D721Med (cell line): Measurements from ENCODE around the gene TREML2.

ENCODE experiments used
- DNase-seq: peaks from one replicate; pipeline ENCODE4 v3.0.0; 2011; ENCODE audit warnings: low spot score; ENCODE audit not compliant: insufficient read length
- FAIRE-seq: peaks from 2 replicates; lab custom pipeline; 2011; peaks lifted over from hg19 to GRCh38; lab: Jason Lieb, UNC
- TF ChIP-seq, protein P1 (sequence below): IDR thresholded peaks from 2 replicates; pipeline ENCODE4 v1.5.1; 2012; ENCODE audit warnings: mild to moderate bottlenecking, control low read depth; ENCODE audit not compliant: insufficient read depth; ENCODE audit errors: missing control alignments

The TREML2 gene

DNA sequence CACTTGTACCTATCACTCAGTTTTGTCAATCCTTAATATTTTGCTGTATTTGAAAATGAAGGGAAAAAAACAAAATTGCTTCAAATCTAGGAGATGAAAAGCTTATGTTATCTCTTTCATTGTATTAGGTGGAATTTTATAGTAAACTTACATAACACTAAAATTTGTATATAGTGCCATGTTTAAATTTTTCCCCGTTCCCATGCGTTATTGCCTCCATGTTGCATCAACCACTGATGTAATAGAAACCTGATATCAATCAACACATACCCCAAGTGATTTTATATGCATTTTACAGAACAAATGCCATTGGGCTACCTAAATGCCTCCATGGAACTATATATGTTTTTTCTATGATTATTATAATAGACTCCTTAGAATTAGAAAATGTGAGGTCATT, 23.3 kb downstream of the TREML2 start:
- no peak for DNase-seq
- TF ChIP-seq, protein P1, sequence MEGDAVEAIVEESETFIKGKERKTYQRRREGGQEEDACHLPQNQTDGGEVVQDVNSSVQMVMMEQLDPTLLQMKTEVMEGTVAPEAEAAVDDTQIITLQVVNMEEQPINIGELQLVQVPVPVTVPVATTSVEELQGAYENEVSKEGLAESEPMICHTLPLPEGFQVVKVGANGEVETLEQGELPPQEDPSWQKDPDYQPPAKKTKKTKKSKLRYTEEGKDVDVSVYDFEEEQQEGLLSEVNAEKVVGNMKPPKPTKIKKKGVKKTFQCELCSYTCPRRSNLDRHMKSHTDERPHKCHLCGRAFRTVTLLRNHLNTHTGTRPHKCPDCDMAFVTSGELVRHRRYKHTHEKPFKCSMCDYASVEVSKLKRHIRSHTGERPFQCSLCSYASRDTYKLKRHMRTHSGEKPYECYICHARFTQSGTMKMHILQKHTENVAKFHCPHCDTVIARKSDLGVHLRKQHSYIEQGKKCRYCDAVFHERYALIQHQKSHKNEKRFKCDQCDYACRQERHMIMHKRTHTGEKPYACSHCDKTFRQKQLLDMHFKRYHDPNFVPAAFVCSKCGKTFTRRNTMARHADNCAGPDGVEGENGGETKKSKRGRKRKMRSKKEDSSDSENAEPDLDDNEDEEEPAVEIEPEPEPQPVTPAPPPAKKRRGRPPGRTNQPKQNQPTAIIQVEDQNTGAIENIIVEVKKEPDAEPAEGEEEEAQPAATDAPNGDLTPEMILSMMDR: no peak
- FAIRE-seq: no peak

DNA sequence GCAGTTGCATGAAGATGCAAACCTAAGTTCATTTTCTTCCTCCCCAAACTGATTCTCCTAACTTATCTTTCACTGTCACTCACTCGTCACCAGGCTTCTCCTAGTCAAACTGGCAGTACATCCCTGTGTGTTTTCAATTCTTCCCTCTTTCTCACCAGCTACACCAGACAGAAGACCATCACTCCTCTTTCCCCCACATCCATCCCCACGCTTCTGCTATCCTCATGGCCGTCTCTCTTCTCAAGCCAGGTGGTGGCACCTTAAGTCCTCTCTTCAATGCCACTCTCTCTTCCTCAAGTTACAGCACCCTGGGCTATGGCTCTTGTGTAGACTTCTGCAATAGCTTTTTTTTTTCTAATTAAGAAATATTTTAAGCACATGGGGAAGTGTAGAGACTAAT, 23.7 kb downstream of the TREML2 start:
- DNase-seq (no peak), FAIRE-seq (no peak)
- TF ChIP-seq, protein P1: no peak

DNA sequence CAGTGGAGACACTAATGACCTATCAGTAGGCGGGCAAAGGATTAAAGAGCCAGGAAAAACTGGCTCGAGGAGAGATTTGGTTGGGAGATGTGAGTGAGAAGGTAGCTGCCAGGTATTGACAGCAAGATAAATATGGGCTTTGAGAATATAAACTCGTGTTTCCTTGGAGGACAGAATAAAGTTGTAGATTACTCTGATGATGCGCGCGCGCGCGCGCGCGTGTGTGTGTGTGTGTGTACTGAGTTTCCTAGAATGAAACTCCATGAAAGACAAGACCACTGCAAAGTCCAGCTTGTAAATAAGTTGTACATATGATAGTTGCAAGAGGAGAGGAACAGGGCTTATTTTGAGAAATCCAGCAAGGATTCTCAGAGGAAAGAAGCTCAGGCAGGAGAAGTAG, 24.8 kb downstream of the TREML2 start:
- DNase-seq (no peak), FAIRE-seq (no peak)
- TF ChIP-seq, protein P1: no peak

DNA sequence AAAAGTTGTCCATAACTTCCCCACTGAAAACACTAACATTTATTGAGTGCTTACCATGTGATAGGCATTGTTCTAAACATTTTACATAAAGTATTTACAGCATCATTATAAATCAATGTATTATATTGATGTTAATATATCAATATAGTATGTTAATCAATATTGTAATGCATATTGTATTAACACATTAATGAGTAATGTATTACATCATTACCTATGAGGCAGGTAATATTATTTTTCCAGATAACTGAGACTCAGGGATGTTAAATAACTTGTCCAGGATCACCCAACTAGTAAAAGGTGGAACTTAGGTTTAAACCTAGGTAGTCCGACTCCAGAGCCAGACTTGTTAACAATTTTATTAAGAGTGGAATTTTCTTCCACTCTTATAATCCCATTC, 25.9 kb downstream of the TREML2 start:
- DNase-seq: no peak
- TF ChIP-seq, protein P1: no peak
- no peak for FAIRE-seq

DNA sequence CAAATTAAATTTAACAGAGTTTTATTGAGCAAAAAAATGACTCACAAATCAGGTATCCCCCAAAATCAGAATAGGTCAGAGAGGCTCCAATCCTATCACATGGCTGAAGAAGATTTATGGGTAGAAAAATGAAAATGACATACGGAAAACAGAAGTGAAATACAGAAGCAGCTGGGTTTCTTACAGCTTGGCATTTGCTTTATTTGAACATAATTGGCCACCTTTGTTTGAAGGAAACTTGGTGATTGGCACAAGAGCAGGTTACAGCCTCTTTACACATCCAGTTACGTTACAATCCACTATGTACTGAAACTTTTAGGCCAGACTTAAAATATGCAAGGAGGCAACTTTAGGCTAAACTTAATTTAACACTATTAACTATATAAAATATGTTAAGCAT, 26.3 kb downstream of the TREML2 start:
- FAIRE-seq: no peak

DNA sequence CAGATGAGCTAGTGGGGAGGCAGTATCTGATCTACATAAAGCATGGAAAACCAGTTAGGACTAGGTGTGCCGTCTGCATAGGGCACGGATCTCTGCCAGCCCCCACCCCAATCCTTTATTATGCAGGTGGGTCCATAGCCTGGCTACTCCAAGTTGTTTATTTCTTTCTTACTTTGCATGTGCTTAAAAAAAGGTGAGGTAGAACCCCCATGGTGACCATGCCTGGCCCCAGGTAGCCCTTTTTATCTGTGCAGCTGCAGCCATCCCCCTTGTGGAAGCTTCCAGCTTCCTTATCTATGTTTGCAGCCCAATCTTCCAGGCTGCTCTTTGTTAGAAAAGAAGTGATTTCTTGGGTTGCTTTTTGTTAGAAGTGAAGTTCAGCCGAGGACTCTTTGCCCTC, 29.0 kb downstream of the TREML2 start:
- TF ChIP-seq, protein P1: no peak
- FAIRE-seq (no peak), DNase-seq (no peak)

More for the DNA sequence above, 26.3 kb downstream of the TREML2 start:
- DNase-seq: no peak
- TF ChIP-seq, protein P1: no peak

DNA sequence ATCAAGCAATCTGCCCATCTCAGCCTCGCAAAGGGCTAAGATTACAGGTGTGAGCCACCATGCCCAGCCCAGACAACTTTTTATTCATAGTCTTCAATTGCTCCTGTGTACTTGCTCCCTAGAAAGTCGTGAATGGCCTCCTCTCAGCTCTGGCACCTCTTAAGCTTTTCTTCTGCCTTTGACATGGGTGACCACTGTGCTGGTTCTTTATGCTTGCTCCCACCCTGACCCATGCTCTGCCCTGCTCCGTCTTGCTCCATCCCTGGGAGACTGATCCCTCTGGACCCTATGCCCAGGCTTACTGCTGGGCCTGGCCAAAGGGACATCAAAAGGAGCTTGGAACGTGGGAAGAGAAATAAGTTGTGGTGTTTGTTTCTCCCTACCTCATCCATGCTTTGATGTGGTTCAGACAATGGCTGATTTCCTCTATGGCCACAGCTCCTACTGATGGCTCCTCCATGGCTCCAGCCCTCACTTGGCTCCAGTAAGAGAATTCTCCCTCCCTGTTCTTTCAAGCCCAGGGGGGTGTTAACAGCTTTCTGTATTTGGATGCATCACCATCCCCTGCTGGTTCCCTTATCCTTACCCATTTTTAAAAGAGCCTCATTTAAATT, 30.3 kb downstream of the TREML2 start:
- FAIRE-seq (no peak), DNase-seq (no peak)
- TF ChIP-seq, protein P1: no peak
